ENCODE results near the gene A2M. TPM values are rescaled to one million over a fixed set of nuclear protein-coding genes. Genes with fewer than 3 reads are reported as not detected.

Gene A2M
- total RNA-seq, 2 donors from 2014 or later = 0.66 TPM; not detected in 1

DNA sequence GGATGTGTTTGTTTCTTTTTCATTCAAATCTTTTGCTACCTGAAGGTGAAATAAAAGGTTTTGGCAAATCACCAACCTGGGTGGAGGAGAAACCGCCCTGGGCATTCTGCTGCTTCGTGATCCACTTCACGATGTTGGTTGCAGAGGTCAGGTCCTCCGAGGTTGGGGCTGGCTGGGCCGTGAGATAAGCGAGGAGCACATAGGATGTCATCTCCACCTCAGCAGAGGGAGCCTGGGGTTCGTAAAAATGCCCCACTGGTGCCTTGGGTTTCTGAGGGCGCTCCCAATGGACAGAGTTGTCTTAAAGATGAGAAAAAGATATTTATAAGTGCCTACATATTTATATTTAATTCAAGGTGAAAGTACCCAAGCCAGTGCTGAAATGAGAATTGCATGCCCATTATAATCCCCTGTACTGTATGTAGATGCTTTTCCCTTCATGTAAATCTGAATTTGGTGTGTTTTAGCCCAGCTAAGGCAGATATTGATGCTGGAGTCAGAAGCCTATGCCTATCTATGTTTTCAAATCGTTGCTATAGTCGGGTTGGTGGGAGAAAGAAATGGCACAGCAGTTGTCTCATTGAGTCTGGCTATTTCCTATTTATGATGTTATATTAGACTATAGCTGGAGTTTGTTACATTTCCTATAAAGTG lies 41.1 kb downstream of the A2M start:
- Mint-ChIP-seq H3K27ac (no peak overlapping the region), H3K9me3 (no peaks in the 10 kb centered on the region), H3K4me1 (no peaks in the 10 kb centered on the region), H3K36me3 (ENCODE audit: low read depth) (no peaks in the 10 kb centered on the region), H3K27me3 (ENCODE audit: insufficient read depth) (peaks cover 6% of the 10 kb centered on the region), H3K4me3 (no peak overlapping the region)
- WGBS, 2 experiments (ENCODE audit: insufficient coverage in 1 of 2, insufficient read length in 1 of 2) = 90 to 95% methylated on average over 7 to 9 of the region's 10 CpGs
- no peaks in the 10 kb centered on the region for H3K36me3 ChIP-seq (ENCODE audit: control insufficient read depth, insufficient read depth, low read length)
- no peak overlapping the region for H3K4me3 ChIP-seq (ENCODE audit: low read length)
- no peak overlapping the region for H3K27ac ChIP-seq (ENCODE audit: low read depth, low read length)
- no peaks in the 10 kb centered on the region for H3K9me3 ChIP-seq (ENCODE audit: control insufficient read depth, low read length)
- H3K9ac ChIP-seq (ENCODE audit: extremely low read depth, low read length, poor library complexity, severe bottlenecking) = no peak overlapping the region
- no peak for DNase-seq
- peaks cover 14% of the 10 kb centered on the region for H3K27me3 ChIP-seq (ENCODE audit: control insufficient read depth, insufficient read depth, low read length, poor library complexity, severe bottlenecking)
- H3K4me1 ChIP-seq (ENCODE audit: control insufficient read depth, insufficient read depth, low read length) = no peaks in the 10 kb centered on the region
- TF ChIP-seq, protein P1, sequence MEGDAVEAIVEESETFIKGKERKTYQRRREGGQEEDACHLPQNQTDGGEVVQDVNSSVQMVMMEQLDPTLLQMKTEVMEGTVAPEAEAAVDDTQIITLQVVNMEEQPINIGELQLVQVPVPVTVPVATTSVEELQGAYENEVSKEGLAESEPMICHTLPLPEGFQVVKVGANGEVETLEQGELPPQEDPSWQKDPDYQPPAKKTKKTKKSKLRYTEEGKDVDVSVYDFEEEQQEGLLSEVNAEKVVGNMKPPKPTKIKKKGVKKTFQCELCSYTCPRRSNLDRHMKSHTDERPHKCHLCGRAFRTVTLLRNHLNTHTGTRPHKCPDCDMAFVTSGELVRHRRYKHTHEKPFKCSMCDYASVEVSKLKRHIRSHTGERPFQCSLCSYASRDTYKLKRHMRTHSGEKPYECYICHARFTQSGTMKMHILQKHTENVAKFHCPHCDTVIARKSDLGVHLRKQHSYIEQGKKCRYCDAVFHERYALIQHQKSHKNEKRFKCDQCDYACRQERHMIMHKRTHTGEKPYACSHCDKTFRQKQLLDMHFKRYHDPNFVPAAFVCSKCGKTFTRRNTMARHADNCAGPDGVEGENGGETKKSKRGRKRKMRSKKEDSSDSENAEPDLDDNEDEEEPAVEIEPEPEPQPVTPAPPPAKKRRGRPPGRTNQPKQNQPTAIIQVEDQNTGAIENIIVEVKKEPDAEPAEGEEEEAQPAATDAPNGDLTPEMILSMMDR (conservative IDR thresholded peaks at IDR 0.05) = no peak

DNA sequence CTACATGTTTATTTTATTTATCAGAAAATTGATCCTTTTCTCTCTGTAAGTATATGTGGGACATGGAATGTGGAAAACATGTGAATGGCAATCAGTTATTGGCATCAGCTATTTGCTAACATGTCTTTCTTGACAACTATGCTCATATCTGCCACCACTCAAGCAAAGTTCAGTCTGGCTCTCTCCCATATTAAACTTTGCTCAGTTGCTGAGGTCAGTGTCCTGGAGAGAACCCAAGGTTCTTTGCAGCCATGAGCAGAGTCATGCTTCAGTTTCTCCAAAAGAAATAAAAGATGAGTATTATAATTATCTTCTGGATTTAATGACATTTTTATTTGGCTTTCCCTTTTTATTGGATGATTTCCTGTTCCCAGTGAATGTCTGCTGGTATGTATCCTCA lies 42.6 kb downstream of the A2M start:
- Mint-ChIP-seq H3K27ac (no peak overlapping the region), H3K27me3 (ENCODE audit: insufficient read depth) (peaks cover 9% of the 10 kb centered on the region), H3K9me3 (no peaks in the 10 kb centered on the region), H3K36me3 (ENCODE audit: low read depth) (no peaks in the 10 kb centered on the region), H3K4me3 (no peak overlapping the region), H3K4me1 (no peaks in the 10 kb centered on the region)
- no peak overlapping the region for H3K4me3 ChIP-seq (ENCODE audit: low read length)
- no peaks in the 10 kb centered on the region for H3K9me3 ChIP-seq (ENCODE audit: control insufficient read depth, low read length)
- TF ChIP-seq, protein P1 (conservative IDR thresholded peaks at IDR 0.05) = no peak
- no peaks in the 10 kb centered on the region for H3K4me1 ChIP-seq (ENCODE audit: control insufficient read depth, insufficient read depth, low read length)
- H3K27ac ChIP-seq (ENCODE audit: low read depth, low read length) = no peak overlapping the region
- no peaks in the 10 kb centered on the region for H3K36me3 ChIP-seq (ENCODE audit: control insufficient read depth, insufficient read depth, low read length)
- no peak for DNase-seq
- no peak overlapping the region for H3K9ac ChIP-seq (ENCODE audit: extremely low read depth, low read length, poor library complexity, severe bottlenecking)
- H3K27me3 ChIP-seq (ENCODE audit: control insufficient read depth, insufficient read depth, low read length, poor library complexity, severe bottlenecking) = peaks cover 14% of the 10 kb centered on the region

DNA sequence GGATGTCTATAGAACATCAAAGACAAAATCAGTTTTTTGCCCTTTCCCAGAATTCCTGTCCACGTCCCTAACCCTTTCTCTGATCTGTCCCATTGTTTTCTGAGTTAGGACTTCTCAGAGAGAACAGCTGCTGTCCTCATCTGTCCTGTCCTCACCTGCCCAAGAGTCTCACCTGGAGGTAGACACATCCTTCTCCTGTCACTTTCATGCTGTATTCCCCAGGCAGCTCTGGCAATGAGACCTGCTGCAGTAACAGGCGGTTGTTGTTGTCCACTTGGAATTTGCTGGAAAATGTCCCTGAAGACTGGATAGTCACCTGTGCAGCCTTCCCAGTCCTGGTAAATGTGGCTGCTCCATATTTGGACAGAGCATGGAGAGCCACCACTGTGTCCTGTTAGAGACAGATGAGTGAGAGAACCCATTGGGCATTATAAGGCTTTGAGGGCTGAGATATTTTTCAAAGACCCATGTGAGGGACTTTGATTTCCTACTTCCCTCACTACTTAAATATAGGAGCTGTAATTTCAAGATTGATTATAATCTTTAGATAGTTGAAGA lies 43.2 kb downstream of the A2M start:
- H3K9me3 Mint-ChIP-seq = no peaks in the 10 kb centered on the region
- H3K27ac Mint-ChIP-seq = no peak overlapping the region
- 89 to 95% methylated on average over 2 of the region's 2 CpGs for WGBS, 2 experiments (ENCODE audit: insufficient coverage in 1 of 2, insufficient read length in 1 of 2)

More for the DNA sequence above, 43.2 kb downstream of the A2M start:
- Mint-ChIP-seq H3K36me3 (ENCODE audit: low read depth) (no peaks in the 10 kb centered on the region), H3K4me1 (no peaks in the 10 kb centered on the region), H3K4me3 (no peak overlapping the region), H3K27me3 (ENCODE audit: insufficient read depth) (peaks cover 11% of the 10 kb centered on the region)
- H3K9me3 ChIP-seq (ENCODE audit: control insufficient read depth, low read length) = no peaks in the 10 kb centered on the region
- H3K4me1 ChIP-seq (ENCODE audit: control insufficient read depth, insufficient read depth, low read length) = no peaks in the 10 kb centered on the region
- peaks cover 14% of the 10 kb centered on the region for H3K27me3 ChIP-seq (ENCODE audit: control insufficient read depth, insufficient read depth, low read length, poor library complexity, severe bottlenecking)
- H3K27ac ChIP-seq (ENCODE audit: low read depth, low read length) = no peak overlapping the region
- TF ChIP-seq, protein P1 (conservative IDR thresholded peaks at IDR 0.05) = no peak
- DNase-seq = no peak
- H3K9ac ChIP-seq (ENCODE audit: extremely low read depth, low read length, poor library complexity, severe bottlenecking) = no peak overlapping the region
- H3K36me3 ChIP-seq (ENCODE audit: control insufficient read depth, insufficient read depth, low read length) = no peaks in the 10 kb centered on the region
- H3K4me3 ChIP-seq (ENCODE audit: low read length) = no peak overlapping the region

Data from endodermal cell (in vitro differentiated cells).